ENCODE results near the gene NUB1.

Gene NUB1

GRCh38 chr7:151408839-151409666 lies 67.4 kb downstream of the NUB1 start:
- peak; percentile 80 to 90 for DNase-seq

- DNase-seq: peak in 1 of 2 donors; percentile 45
Measured at GRCh38 chr7:151409667-151410404, 68.2 kb downstream of the NUB1 start, which contains the start of gene WDR86. Gene WDR86, minus strand, starts transcription at chr7:151410038. Its CDS starts 449 bp downstream, at chr7:151409589.

- peak; percentile 38 to 57 for DNase-seq
Measured at GRCh38 chr7:151410405-151411390, 69.1 kb downstream of the NUB1 start.

DNA sequence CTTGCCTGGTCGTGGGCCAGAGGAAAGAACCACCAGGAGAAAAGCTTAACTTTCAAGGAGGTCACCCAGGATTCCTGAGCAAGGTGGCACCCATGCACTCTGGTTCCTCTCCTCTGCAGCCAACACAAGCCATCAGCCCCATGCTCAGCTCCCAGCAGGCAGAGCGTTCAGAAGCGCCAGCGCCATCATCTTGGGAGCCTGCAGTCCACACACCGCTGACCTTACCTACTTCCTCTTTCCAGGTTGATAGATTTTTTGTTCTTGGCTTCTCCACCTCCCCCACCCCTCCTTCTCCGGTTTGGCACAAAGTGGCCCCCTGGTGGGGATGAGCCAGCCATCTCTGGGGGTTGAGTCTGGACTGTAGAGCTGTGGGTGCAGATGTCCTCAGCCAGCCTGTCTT lies 69.9 kb downstream of the NUB1 start:
- no peak for DNase-seq

DNA sequence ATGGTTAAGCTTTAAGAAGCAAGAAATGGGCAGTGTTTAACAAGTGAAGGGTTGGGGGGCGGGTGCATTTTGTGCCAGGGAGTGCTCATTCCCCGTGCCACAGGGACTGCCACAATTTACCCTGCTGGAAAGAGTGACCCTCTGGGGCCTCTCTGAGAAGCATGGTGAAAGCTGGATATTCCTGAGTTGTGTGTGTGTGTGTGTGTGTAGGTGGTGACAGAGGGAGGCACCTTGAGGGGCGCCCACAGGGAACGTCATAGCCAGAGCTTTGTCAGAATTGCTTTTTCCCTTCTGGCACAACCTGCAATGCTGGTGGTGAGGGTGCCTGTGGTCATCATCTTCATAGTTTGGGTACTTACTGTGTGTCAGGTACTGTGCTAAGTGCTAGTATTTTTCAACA lies 70.7 kb downstream of the NUB1 start:
- no peak for DNase-seq

DNA sequence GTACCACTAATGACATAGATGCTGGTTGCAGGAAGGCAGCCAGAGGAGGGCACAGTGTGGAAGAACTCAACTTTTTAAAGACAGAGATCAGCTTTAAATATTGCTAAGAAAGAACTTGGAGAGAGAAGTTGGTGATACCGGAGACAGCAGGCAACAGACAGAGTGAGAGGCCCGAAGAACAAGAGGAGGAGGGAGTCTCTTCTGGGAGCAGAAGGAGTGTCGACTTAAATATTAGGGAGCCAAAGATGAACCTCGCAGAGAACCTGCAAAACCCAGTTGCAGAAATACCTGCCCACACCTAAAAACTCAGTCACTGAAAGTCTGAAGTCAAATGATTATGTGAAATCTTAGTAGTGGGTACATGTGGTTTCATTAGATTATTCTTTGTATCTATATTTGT lies 71.6 kb downstream of the NUB1 start:
- no peak for DNase-seq

DNA sequence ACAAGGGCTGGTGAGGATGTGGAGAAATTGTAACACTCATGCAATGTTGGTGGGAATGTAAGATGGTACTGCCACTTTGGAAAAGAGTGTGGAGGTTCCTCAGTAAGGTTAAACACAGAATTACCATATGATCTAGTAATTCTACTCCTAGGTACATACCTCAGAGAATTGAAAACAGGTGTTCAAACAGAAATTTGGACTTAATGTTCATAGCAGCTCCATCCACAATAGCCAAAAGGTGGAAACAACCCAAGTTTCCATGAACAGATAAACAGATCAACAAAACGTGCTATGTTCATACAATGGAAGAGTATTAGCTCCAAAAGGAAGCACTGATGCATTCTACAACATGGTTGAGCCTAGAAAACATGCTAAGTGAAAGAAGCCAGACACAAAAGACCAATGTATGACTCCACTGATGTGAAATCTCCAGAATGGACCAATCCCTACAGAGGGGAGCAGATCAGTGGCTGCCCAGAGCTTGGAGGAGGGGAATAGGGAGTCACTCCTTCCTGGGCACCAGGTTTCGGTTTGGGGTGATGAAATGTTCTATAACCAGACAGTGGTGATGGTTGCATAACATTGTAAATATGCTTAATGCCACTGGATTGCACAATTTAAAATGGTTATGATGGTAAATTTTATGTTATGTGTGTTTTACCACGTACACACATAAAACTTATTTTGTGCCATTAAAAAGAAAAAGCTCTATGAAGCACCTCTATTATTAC lies 73.9 kb downstream of the NUB1 start:
- DNase-seq: peak in 1 of 2 donors; percentile 67

DNA sequence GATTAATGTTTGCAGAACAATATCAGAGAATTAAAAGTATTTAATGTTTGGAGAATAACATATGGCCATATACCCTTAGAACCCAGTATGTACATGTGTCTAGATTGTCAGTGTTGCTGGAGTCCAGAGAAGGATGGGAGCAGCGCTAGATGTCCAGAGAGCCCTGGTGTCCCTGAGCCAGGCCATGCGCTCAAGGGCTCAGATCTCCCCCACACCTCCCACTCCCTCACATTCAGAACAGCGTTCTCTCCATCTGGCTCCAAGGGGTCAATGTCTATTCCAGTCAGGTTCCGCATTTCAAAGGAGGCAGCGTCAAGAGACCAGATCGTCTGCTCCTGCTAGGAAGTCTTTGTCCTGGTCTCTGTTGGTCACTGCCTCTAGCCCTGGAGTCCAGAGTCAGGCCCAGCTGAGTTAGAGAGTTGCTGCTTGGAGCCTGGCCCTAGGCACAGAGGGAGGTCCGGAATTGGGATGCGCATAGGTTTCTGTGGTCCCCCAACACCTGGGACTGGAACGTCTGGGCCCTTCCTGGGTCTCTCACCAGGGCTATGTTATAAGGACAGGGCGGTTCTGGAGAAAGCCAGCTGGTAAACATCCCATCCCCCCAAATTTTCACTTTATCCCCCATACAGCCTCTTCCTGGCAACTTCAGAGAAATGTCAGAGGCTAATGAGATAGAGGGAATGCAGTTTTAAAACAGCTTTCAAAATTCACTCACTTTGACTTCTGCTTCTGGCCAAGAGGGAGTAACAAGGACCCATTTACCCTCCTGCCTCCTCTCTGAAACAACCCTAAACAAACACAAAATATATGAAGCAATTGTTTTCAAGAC lies 74.7 kb downstream of the NUB1 start:
- no peak for DNase-seq

GRCh38 chr7:151416941-151417315 lies 75.3 kb downstream of the NUB1 start:
- DNase-seq: no peak

DNA sequence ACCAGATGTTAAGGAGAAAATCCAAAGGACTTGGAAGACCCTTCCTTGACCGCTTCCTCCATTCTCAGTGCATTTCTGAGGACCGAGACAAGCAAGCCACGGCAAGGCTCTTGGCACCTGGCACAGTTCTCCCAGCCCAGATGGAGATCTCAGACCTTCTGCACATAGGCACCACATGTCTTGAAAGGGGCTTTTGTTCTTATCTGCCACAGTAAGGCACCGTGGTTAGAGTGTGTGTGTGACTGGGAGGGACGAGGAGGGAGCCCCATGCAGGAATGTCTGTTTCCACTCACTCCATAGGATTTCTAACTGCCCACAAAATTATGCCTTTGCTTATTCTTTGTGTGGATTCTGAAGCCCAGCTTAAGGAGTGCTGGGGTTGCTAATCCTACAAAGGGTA lies 78.5 kb downstream of the NUB1 start:
- no peak for DNase-seq

- DNase-seq: no peak
Measured at GRCh38 chr7:151422212-151422611, 80.6 kb downstream of the NUB1 start.

GRCh38 chr7:151423226-151423625 lies 81.6 kb downstream of the NUB1 start:
- no peak for DNase-seq

DNA sequence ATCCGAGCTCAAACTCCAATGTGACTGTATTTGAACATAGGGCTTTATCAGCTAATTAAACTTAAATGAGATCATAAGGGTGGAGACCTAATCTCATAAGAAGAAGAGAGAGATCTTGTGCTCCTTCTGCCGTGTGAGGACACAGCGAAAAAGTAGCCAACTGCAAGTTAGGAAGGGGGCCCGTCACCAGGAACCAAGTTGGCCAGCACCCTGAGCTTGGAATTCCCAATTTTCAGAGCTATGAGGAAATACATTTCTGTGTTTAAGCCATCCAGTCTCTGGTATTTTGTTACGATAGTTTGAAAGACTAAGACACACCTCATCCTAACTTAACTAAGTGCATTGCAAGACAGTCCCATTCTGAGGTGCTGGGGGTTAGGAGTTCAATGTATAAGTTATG lies 82.3 kb downstream of the NUB1 start:
- DNase-seq: no peak

DNA sequence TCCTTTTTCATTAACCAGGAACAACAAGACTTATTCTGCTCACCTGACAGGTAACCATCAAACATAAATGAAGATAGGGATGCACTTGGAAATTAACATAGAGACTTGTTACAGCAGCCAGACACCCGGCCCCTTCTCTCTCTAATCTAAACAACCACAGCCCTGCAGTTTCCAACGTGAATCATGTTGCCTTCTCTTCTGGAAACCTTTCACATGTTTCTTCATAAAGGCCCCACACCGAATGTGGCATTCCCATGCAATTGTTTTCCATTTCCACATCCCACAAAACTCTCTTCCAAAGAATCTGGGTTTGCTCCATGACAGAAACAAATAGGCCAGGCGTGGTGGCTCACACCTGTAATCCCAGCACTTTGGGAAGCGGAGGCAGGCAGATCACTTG lies 83.2 kb downstream of the NUB1 start:
- no peak for DNase-seq

DNA sequence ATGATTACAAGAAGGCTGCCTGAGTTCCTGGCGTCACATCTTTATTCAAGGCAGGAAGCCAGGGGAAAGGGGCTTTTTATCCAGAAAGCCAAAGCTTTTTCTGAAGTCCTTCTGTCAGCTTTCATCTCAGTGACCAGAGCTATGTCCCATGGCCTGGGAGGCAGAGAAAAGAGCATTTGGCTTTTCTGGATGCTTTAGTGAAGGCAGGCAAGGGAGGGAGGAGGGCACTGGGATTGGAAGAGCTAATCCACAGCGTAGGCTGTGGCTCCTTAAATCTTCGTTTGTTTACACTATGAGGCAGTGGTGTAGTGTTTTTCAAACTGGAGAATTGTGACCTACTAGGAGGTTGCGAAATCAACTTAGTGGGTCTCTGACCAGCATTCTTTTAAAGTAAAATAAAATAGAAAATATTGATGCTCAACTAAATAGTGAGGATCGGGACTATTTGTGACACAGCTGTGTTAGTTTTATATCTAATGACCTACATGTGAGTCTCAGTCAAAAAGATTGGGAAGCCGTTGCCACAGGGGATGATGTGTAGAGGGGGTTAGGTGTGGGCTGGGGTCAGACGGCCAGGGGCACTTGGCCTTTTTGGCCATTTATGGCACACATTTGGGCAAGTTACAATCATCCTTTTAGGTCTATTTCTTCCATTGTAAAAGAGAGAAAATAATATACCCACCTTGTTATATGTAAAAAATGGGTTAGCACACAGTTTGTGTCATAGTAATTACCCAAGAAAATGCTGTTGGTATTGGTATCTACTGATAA lies 84.2 kb downstream of the NUB1 start:
- DNase-seq: no peak

DNA sequence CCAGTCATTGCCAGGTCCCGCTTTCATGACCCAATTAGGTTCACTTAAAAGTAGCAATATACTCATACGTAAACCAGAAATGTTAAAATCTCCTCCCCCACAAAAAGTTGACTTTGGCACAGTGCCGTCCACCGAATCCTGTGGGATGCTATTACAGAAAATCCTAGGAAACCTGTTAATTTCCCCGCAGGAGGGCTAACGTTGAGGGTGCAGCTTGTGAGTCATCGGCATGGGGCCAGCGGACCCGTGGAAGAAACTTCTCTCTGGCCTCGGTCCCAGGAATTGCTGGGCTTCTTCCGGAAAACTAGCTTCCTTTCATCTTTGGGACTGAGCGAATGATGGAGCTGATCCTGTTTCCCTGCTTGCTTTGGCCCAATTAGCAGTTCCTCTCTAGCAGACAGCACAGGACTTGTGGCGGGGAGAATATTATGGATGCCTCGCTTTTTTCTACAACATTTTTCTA lies 84.9 kb downstream of the NUB1 start:
- no peak for DNase-seq

- no peak for DNase-seq
Measured at GRCh38 chr7:151426904-151427704, 85.5 kb downstream of the NUB1 start.

DNA sequence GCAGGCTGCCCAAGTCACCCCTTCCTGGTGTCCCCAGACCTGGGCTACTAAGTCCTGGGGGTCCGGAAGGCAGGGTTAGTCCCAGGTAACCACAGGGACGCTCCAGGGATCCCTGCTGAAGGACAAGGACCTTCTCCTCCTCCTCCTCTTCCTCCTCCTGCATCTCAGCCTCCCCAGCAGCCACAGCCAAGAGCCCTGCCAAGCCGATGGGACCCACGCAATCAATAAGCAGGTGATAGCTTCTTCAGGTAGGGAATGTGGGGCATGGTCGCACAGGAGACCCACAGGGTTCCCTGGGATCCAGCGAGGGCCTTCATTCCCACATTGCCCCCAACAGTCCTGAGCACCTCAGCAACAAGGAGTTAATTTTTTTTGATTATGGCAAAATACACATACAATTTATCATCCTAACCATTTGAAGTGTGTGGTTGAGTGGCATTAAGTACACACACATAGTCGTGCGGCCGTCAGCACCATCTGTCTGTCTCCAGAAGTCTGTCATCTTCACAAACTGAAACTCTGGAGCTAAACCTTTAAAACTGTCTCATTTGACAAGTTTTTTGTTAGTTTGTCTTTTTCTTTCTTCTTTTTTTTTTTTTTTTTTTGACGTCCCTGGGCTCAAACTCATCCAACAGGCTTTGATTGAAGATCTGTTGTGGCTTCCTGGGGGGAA lies 86.2 kb downstream of the NUB1 start:
- DNase-seq: no peak
